Measurements from ENCODE around the gene SVOP. TPM values are rescaled to one million over a fixed set of nuclear protein-coding genes. Genes with fewer than 3 reads are reported as not detected.
"Not testable (repeated sequence)": the region's sequence is repeated elsewhere in the genome, so short reads cannot be mapped to it uniquely, and the experiment has no call there.

SVOP gene
- total RNA-seq, 1 donor from 2014 or later, result 2.6 TPM

DNA sequence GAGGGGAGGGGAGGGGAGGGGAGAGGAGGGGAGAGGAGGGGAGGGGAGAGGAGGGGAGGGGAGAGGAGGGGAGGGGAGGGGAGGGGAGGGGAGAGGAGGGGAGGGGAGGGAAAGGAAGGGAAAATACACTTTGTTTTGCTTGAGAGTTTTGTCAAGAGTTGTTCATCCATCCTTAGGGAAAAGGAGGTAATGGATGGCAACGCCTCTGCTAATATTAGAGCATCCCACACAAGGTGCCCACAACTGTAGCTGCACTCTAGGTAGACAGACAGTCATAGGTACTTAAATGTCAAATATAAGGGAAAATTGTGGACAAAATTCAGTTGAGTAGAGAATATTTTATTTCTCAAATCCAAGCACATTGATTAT, 161.0 kb downstream of the SVOP start:
- H3K4me3 ChIP-seq, result no peak overlapping the region
- H3K27me3 ChIP-seq (ENCODE audit: low read depth), result no peaks in the 10 kb centered on the region
- TF ChIP-seq, protein P1, sequence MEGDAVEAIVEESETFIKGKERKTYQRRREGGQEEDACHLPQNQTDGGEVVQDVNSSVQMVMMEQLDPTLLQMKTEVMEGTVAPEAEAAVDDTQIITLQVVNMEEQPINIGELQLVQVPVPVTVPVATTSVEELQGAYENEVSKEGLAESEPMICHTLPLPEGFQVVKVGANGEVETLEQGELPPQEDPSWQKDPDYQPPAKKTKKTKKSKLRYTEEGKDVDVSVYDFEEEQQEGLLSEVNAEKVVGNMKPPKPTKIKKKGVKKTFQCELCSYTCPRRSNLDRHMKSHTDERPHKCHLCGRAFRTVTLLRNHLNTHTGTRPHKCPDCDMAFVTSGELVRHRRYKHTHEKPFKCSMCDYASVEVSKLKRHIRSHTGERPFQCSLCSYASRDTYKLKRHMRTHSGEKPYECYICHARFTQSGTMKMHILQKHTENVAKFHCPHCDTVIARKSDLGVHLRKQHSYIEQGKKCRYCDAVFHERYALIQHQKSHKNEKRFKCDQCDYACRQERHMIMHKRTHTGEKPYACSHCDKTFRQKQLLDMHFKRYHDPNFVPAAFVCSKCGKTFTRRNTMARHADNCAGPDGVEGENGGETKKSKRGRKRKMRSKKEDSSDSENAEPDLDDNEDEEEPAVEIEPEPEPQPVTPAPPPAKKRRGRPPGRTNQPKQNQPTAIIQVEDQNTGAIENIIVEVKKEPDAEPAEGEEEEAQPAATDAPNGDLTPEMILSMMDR (IDR thresholded peaks at IDR 0.05; ENCODE audit: borderline replicate concordance), result no peak
- intact Hi-C loops (cut with micrococcal nuclease), result loop anchor here (10.0 kb wide), 1 partner anchor 55 kb away; no protein-coding TSS in a partner anchor
- H3K27ac ChIP-seq (replicated peaks), result no peak overlapping the region
- no peaks in the 10 kb centered on the region for H3K36me3 ChIP-seq
- DNase-seq, result no peak
- H3K4me1 ChIP-seq, result peaks cover 44% of the 10 kb centered on the region
- peaks cover 10% of the 10 kb centered on the region for H3K9me3 ChIP-seq (replicated peaks)

DNA sequence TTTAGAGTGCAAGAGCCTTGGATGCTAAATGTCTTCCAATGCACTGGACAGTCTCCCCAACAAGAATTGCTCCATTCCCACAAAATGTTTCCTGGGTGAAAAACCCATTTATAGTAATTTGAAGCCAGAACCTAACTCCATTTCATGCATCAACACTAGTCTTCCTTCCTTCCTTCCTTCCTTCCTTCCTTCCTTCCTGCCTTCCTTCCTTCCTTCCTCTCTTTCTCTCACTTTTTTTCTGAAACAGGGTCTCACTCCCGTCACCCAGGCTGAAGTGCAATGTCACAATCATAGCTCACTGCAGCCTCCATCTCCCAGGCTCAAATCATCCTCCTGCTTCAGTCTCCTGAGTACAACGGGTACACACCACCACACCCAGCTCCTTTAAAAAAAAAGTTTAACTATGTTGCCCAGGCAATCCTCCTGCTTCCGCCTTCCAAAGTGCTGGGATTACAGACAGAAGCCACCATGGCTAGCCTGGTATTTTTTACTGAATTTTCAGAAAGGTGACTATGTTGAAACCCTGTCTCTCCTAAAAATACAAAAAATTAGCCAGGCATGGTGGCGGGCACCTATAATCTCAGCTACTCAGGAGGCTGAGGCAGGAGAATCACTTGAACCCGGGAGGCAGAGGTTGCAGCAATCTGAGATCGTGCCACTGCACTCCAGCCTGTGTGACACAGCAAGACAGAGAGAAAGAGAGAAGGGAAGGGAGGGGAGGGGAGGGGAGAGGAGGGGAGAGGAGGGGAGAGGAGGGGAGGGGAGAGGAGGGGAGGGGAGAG, 161.5 kb downstream of the SVOP start:
- DNase-seq; H3K36me3 ChIP-seq; H3K27me3 ChIP-seq (ENCODE audit: low read depth): not testable (repeated sequence)
- Histone ChIP-seq H3K27ac (replicated peaks) (peak overlapping the region; percentile 98), H3K9me3 (replicated peaks) (peaks cover 11% of the 10 kb centered on the region), H3K4me3 (peak overlapping the region; percentile 84), H3K4me1 (peaks cover 50% of the 10 kb centered on the region)
- intact Hi-C loops (cut with micrococcal nuclease), result loop anchor here (10.0 kb wide), 1 partner anchor 55 kb away; no protein-coding TSS in a partner anchor

DNA sequence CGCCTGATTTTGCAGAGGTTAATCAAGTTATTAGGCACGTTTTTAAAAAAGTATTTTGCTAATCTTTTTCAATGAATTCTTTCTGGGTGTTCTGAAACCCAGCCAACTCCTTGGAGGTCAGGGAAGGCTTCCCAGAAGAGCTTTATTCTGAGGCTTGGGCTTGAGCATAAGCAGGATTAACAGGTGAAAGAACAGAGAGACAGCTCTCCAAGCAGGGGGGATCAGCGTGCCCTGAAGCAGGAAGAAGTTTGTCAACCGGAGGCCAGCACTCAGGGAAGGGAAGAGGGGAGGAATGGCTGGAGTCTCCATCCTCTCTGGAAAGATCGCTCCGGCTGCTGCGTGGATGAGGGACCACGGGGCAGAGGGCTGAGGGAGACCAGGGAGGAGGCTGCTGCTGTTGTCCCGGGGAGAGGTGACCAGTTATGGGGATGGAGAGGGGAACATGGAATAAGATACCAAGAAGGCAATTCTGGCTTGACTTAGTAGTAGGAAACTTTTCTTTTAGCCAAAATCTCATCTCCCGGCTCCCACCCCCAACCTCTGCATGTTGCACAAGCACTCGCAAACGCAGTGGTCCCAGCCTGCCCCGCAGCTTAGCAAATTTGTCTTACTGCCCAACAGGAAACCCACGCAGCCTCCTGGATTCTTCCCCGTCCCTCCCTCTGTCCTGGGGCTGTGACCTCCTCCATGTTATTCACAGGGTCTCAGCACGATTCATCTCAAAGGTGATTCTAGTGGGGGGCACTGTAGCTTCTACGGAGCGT, 162.4 kb downstream of the SVOP start:
- TF ChIP-seq, protein P1 (IDR thresholded peaks at IDR 0.05; ENCODE audit: borderline replicate concordance), result no peak
- Histone ChIP-seq H3K27ac (replicated peaks) (peak overlapping the region; percentile 98), H3K36me3 (no peaks in the 10 kb centered on the region), H3K9me3 (replicated peaks) (peaks cover 9% of the 10 kb centered on the region), H3K27me3 (ENCODE audit: low read depth) (no peaks in the 10 kb centered on the region), H3K4me1 (peaks cover 59% of the 10 kb centered on the region), H3K4me3 (peak overlapping the region; percentile 84)
- intact Hi-C loops (cut with micrococcal nuclease), result loop anchor here (10.0 kb wide), 1 partner anchor 54 kb away; no protein-coding TSS in a partner anchor
- no peak for DNase-seq

Other genes with a start within 250 kb of the SVOP start
- gene SSH1, start 163.5 kb downstream of the SVOP start, total RNA-seq, result 30.1 TPM
- not detected for gene DAO, start 141.0 kb downstream of the SVOP start, total RNA-seq
- 12.1 TPM for gene USP30, start 31.5 kb upstream of the SVOP start, total RNA-seq
- gene ALKBH2, start 72.4 kb upstream of the SVOP start, total RNA-seq, result 6.5 TPM
- gene UNG, start 76.5 kb upstream of the SVOP start, total RNA-seq, result 24.6 TPM
- 123 TPM for gene ACACB, start 95.5 kb upstream of the SVOP start, total RNA-seq